Lower leg skin (tissue), 4 donors: ENCODE data around the gene PEAR1. TPM values are rescaled to one million over a fixed set of nuclear protein-coding genes. Genes with fewer than 3 reads are reported as not detected.

Experiments used
- DNase-seq, 2 donors: peaks; one replicate each; pipeline ENCODE4 v3.0.0-alpha.2; 2019; ENCODE audit warnings: low spot score in 2 of 2
- H3K4me3 ChIP-seq: fragments of 200-600 bp; sonication (generic); 2 replicates; pipeline ENCODE4 v1.5.1; 2017; ENCODE audit warnings: mild to moderate bottlenecking, low read depth; ENCODE audit not compliant: poor library complexity, severe bottlenecking
- CTCF ChIP-seq, 3 donors: fragments of 450-650 bp; IDR thresholded peaks; one replicate each; pipeline ENCODE4 v1.5.1; 2016; ENCODE audit warnings: antibody characterized with exemption in 3 of 3, mild to moderate bottlenecking in 3 of 3, moderate library complexity in 2 of 3
- POLR2A ChIP-seq, 2 donors: fragments of 450-650 bp; IDR thresholded peaks; one replicate each; pipeline ENCODE4 v1.6.1; 2016 to 2017; ENCODE audit warnings: antibody characterized with exemption in 2 of 2, mild to moderate bottlenecking in 1 of 2, moderate library complexity in 1 of 2
- WGBS, 2 donors: methylation state at CpG; one replicate each; pipeline ENCODE4 v1.1.5; 2018; 5-methylcytosine and 5-hydroxymethylcytosine counted together
- intact Hi-C: fragments of 100-400 bp; cut with DNase I; formaldehyde crosslinking; loops from one replicate; pipeline ENCODE4 v1.15.0; 2023; ENCODE audit warnings: low total_unique reads
- total RNA-seq, 4 donors: library from RNA; depleted of rRNA; stranded (reverse); fragments of >200 nt; gene quantifications; one replicate each; pipeline ENCODE4 v1.1.0, GENCODE V29; 2016

The PEAR1 gene
- total RNA-seq, 4 donors from 2014 or later, result 2.1 to 10.2 (median 6.6) TPM

GRCh38 chr1:156908955-156909354, 15.4 kb downstream of the PEAR1 start:
- H3K4me3 ChIP-seq, result no peak overlapping the region
- intact Hi-C loops, result no loop called here
- no peak for DNase-seq
- 55 to 56% methylated on average over 10 of the region's 10 CpGs for WGBS, 2 donors
- TF ChIP-seq POLR2A (IDR thresholded peaks at IDR 0.05), result no peak

GRCh38 chr1:156909671-156910070, 16.2 kb downstream of the PEAR1 start:
- 90% methylated on average over 2 of the region's 5 CpGs for WGBS, 2 donors
- H3K4me3 ChIP-seq, result no peak overlapping the region
- TF ChIP-seq POLR2A (IDR thresholded peaks at IDR 0.05) (no peak), CTCF (IDR thresholded peaks at IDR 0.05) (no peak)
- DNase-seq, result no peak
- intact Hi-C loops, result no loop called here

GRCh38 chr1:156910309-156910782, 16.8 kb downstream of the PEAR1 start:
- no peak for DNase-seq

GRCh38 chr1:156911577-156912298, 18.2 kb downstream of the PEAR1 start:
- H3K4me3 ChIP-seq, result no peak overlapping the region
- intact Hi-C loops, result no loop called here
- WGBS, 2 donors, result 64 to 74% methylated on average over 6 of the region's 6 CpGs
- no peak for TF ChIP-seq POLR2A (IDR thresholded peaks at IDR 0.05)
- no peak for TF ChIP-seq CTCF (IDR thresholded peaks at IDR 0.05)
- no peak for DNase-seq

More at GRCh38 chr1:156910309-156910782, 16.8 kb downstream of the PEAR1 start:
- H3K4me3 ChIP-seq, result no peak overlapping the region
- no peak for TF ChIP-seq POLR2A (IDR thresholded peaks at IDR 0.05)
- TF ChIP-seq CTCF (IDR thresholded peaks at IDR 0.05), result no peak
- intact Hi-C loops, result no loop called here
- 56 to 60% methylated on average over 18 of the region's 18 CpGs for WGBS, 2 donors

- no peak for DNase-seq
- intact Hi-C loops, result no loop called here
- TF ChIP-seq CTCF (IDR thresholded peaks at IDR 0.05) (no peak), POLR2A (IDR thresholded peaks at IDR 0.05) (no peak)
- H3K4me3 ChIP-seq, result no peak overlapping the region
- WGBS, 2 donors, result 88% methylated on average over 2 of the region's 2 CpGs; no CpG with 5 or more reads in 1 of the 2 donors
These were observed 18.8 kb downstream of the PEAR1 start for GRCh38 chr1:156912310-156912709.

GRCh38 chr1:156912861-156913808, 19.6 kb downstream of the PEAR1 start:
- 58 to 69% methylated on average over 23 to 24 of the region's 24 CpGs for WGBS, 2 donors
- no peak for TF ChIP-seq POLR2A (IDR thresholded peaks at IDR 0.05)
- no peak for TF ChIP-seq CTCF (IDR thresholded peaks at IDR 0.05)

More at GRCh38 chr1:156912861-156913808, 19.6 kb downstream of the PEAR1 start:
- no peak for DNase-seq
- H3K4me3 ChIP-seq, result no peak overlapping the region
- intact Hi-C loops, result no loop called here
